Sciatic nerve (tissue), 2 donors: ENCODE data around the gene ZNF526. TPM values are rescaled to one million over a fixed set of nuclear protein-coding genes. Genes with fewer than 3 reads are reported as not detected.

Experiments
- ATAC-seq: fragments of 200-7000 bp; cut with Tn5 transposase; one replicate; pipeline ENCODE4 v1.9.1; 2020; ENCODE audit warnings: mild to moderate bottlenecking, moderate library complexity
- DNase-seq: peaks from one replicate; pipeline ENCODE4 v3.0.0-alpha.2; 2020; ENCODE audit warnings: low spot score
- intact Hi-C: fragments of 100-400 bp; cut with DNase I; formaldehyde crosslinking; loops from one replicate; pipeline ENCODE4 v1.14.2; 2022
- total RNA-seq: library from RNA; stranded (reverse); fragmentation: NEBNext Ultra II Directional; extraction: Animal tissue kit (Norgen Biotek cat#: 25700); gene quantifications from one replicate; pipeline ENCODE4 v1.2.1, GENCODE V29; 2021
- donor health status: DM: no; HTN: no; CAD: no.
- donor health status: DM: no; HTN: no; CAD: no.

ZNF526 gene
- total RNA-seq, 1 donor from 2014 or later, result 12.1 TPM

DNA sequence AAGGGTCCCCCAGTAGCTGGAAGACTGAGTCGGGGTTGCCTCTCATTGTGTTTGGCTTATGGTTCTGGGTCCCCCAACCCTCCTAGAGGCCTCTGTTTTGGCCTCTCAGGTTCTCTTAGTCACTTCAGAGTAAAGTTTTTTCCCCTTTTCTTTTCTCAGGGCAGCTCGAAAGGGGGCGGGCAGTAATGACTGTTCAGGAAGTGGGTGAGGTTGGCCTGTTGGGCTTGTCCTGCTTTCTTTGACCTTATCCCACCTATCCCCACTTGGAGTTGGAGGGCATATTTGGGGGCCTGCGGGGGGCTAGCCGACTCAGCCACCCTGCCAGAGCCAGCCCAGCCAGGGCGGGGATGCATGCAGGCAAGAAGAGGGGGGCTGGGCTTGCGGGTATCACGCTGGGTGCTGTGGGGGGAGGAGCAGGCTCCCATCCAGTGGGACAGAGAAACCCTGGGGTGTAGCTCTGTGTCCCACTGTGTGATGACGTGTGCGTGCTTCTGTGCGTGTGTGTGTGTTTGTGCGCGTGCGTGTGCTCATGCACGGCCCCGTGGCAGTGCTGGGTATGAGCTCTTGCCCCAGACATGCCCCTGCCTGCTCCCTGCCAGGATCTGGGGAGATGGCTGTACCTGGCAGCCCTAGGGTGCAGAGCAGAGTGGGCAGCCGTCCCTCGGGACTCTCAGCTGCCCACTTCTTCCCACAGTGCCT, 50.4 kb downstream of the ZNF526 start:
- ATAC-seq, result no peak
- intact Hi-C loops, result no loop called here
- DNase-seq, result peak; percentile 78

DNA sequence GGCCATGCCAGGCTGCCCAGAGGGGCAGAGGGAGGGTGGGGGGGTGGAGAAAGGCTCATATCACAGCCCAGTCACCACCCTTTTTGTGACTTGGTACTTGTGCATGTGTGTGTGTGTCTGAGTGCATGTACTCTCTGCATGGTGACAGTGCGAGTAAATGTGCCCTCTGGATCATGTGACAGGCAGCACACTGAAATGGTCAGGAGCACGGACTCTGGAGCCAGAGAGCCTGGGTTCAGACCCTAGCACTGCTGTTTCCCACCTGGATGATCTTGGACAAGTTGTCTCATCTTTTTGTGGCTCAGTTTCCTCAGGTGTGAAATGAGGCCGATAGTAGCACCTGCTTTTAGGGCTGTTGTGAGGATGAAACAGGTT, 50.9 kb downstream of the ZNF526 start:
- ATAC-seq (no peak), DNase-seq (no peak)
- intact Hi-C loops, result no loop called here

- ATAC-seq, result no peak
- intact Hi-C loops, result no loop called here
- peak; percentile 63 for DNase-seq
Measured at GRCh38 chr19:42271861-42272534, 51.9 kb downstream of the ZNF526 start.

DNA sequence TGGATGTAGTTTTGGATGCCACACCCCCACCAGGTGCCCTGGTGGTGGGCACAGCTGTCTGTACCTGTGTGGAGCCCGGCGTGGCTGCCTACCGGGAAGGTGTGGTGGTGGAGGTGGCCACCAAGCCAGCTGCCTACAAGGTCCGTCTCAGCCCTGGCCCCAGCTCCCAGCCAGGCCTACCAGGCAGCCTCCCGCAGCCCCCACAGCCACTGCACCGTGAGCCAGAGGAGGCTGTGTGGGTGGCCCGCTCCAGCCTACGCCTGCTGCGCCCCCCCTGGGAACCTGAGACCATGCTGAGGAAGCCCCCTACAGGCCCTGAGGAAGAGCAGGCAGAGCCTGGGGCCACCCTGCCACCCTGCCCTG, 52.4 kb downstream of the ZNF526 start:
- no peak for ATAC-seq
- intact Hi-C loops, result no loop called here
- peak; percentile 57 for DNase-seq

DNA sequence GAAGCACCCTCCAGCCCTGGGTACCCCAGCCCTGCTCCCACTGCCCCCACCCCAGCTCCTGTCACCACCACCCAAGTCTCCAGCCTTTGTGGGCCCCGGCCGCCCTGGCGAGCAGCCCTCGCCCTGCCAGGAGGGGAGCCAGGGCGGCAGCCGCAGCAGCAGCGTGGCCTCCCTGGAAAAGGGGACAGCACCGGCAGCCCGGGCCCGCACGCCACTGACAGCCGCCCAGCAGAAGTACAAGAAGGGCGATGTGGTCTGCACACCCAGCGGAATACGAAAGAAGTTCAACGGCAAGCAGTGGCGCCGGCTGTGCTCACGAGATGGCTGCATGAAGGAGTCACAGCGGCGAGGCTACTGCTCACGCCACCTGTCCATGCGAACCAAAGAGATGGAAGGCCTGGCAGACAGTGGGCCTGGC, 52.9 kb downstream of the ZNF526 start:
- intact Hi-C loops, result no loop called here
- ATAC-seq (no peak), DNase-seq (no peak)

GRCh38 chr19:42273407-42274064, 53.4 kb downstream of the ZNF526 start:
- intact Hi-C loops, result no loop called here
- DNase-seq (peak; percentile 58), ATAC-seq (no peak)

DNA sequence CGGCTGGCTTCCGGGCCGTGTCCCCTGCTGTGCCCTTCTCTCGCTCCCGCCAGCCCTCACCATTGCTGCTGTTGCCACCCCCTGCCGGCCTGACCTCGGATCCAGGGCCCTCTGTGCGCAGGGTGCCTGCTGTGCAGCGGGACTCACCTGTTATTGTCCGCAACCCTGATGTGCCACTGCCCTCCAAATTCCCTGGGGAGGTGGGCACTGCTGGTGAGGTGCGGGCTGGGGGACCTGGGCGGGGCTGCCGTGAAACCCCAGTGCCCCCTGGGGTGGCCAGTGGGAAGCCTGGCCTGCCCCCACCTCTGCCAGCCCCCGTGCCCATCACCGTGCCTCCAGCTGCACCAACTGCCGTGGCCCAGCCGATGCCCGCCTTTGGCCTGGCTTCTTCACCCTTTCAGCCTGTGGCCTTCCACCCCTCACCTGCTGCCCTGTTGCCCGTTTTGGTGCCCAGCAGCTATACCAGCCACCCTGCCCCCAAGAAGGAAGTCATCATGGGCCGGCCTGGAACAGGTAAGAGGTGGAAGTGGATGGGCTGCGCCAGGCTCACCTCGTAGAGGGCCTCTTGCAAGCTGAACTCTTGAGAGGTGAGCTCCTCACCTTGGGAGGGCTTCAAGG, 54.1 kb downstream of the ZNF526 start:
- peak; percentile 60 for DNase-seq
- no peak for ATAC-seq
- intact Hi-C loops, result no loop called here

GRCh38 chr19:42275103-42275502, 55.0 kb downstream of the ZNF526 start:
- intact Hi-C loops, result no loop called here
- DNase-seq (no peak), ATAC-seq (no peak)

DNA sequence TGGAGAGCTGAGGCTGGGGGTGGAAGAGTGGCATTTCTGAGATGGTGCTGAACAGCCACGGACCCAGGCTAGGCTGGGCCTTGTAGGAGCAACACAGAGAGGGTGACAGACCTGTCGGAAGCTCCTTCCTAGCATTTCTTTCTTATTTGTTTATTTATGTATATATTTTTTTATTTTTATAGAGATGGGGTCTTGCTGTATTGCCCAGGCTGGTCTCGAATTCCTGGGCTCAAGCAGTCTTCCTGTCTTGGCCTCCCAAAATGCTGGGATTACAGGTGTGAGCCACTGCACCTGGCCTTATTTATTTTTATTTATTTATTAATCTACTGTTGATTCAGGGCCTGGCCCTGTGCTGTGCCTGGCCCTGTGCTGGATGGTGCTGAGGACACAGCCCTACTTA, 55.4 kb downstream of the ZNF526 start:
- intact Hi-C loops, result no loop called here
- no peak for DNase-seq
- no peak for ATAC-seq

GRCh38 chr19:42276284-42276683, 56.2 kb downstream of the ZNF526 start:
- ATAC-seq (no peak), DNase-seq (no peak)
- intact Hi-C loops, result no loop called here

GRCh38 chr19:42276821-42277220, 56.7 kb downstream of the ZNF526 start:
- intact Hi-C loops, result no loop called here
- ATAC-seq (no peak), DNase-seq (no peak)

Other genes starting within 250 kb of the ZNF526 start
- gene ATP1A3, start 226.1 kb upstream of the ZNF526 start, total RNA-seq, result 0.18 TPM
- 9.2 TPM for gene GRIK5, start 150.1 kb upstream of the ZNF526 start, total RNA-seq
- 13.2 TPM for gene ZNF574, start 144.1 kb upstream of the ZNF526 start, total RNA-seq
- 5.6 TPM for gene POU2F2, start 87.9 kb upstream of the ZNF526 start, total RNA-seq
- gene DEDD2, start 2.6 kb upstream of the ZNF526 start, total RNA-seq, result 21.8 TPM
- gene GSK3A, start 22.3 kb downstream of the ZNF526 start, total RNA-seq, result 29.2 TPM
- gene ERF, start 34.8 kb downstream of the ZNF526 start, total RNA-seq, result 90.7 TPM
- 92.1 TPM for gene CIC, start 48.9 kb downstream of the ZNF526 start, total RNA-seq
- gene PRR19, start 81.8 kb downstream of the ZNF526 start, total RNA-seq, result 0.45 TPM
- gene PAFAH1B3, start 82.3 kb downstream of the ZNF526 start, total RNA-seq, result 7.4 TPM
- not detected for gene TMEM145, start 93.0 kb downstream of the ZNF526 start, total RNA-seq
- 35.1 TPM for gene MEGF8, start 105.3 kb downstream of the ZNF526 start, total RNA-seq
- gene CNFN, start 170.0 kb downstream of the ZNF526 start, total RNA-seq, result 0.76 TPM
- gene LIPE, start 207.1 kb downstream of the ZNF526 start, total RNA-seq, result 34.0 TPM
- 0.31 TPM for gene CXCL17, start 222.6 kb downstream of the ZNF526 start, total RNA-seq